HEK293 (cell line): ENCODE results near the gene TUBB2B.
A peak's percentile ranks its signal among the peaks of the same experiment; 100 is the strongest.

Experiments used
- BCL6B ChIP-seq: fragments of 450-650 bp; formaldehyde crosslinking; IDR thresholded peaks from 2 replicates; pipeline ENCODE4 v1.5.1; 2017; ENCODE audit warnings: missing biosample characterization, missing genetic modification characterization
- EGR2 ChIP-seq: fragments of 450-650 bp; formaldehyde crosslinking; IDR thresholded peaks from 2 replicates; pipeline ENCODE4 v1.5.1; 2016; ENCODE audit warnings: low read depth, missing biosample characterization, missing genetic modification characterization
- KLF16 ChIP-seq: fragments of 450-650 bp; formaldehyde crosslinking; IDR thresholded peaks from 2 replicates; pipeline ENCODE4 v1.5.1; 2017; ENCODE audit warnings: missing biosample characterization, missing genetic modification characterization
- PATZ1 ChIP-seq: fragments of 450-650 bp; formaldehyde crosslinking; IDR thresholded peaks from 2 replicates; pipeline ENCODE4 v1.5.1; 2016; ENCODE audit warnings: missing biosample characterization, missing genetic modification characterization
- PRDM1 ChIP-seq: fragments of 450-650 bp; formaldehyde crosslinking; IDR thresholded peaks from 2 replicates; pipeline ENCODE4; 2016; ENCODE audit warnings: missing biosample characterization, missing genetic modification characterization
- SETDB1 ChIP-seq: IDR thresholded peaks from one replicate; pipeline ENCODE4 v1.6.1; 2017; ENCODE audit warnings: mild to moderate bottlenecking, low read length, moderate library complexity, mixed read lengths; ENCODE audit not compliant: insufficient read length
- TCF7L2 ChIP-seq: IDR thresholded peaks from 2 replicates; pipeline ENCODE4 v1.6.1; 2011; ENCODE audit warnings: low read depth, mild to moderate bottlenecking, inconsistent platforms, low read length, moderate library complexity, borderline replicate concordance
- ZBTB49 ChIP-seq: fragments of 450-650 bp; formaldehyde crosslinking; IDR thresholded peaks from 2 replicates; pipeline ENCODE4 v1.5.1; 2016; ENCODE audit warnings: missing biosample characterization, missing genetic modification characterization, low read depth
- ZBTB6 ChIP-seq: fragments of 450-650 bp; formaldehyde crosslinking; IDR thresholded peaks from 2 replicates; pipeline ENCODE4 v1.5.1; 2017; ENCODE audit warnings: missing biosample characterization, missing genetic modification characterization
- ZIC2 ChIP-seq: fragments of 450-650 bp; formaldehyde crosslinking; IDR thresholded peaks from 2 replicates; pipeline ENCODE4 v1.5.1; 2016; ENCODE audit warnings: missing biosample characterization, missing genetic modification characterization
- ZNF121 ChIP-seq: fragments of 450-650 bp; formaldehyde crosslinking; IDR thresholded peaks from 2 replicates; pipeline ENCODE4 v1.5.1; 2016; ENCODE audit warnings: missing biosample characterization, missing genetic modification characterization
- ZNF2 ChIP-seq: fragments of 450-650 bp; formaldehyde crosslinking; IDR thresholded peaks from 2 replicates; pipeline ENCODE4 v1.5.1; 2016; ENCODE audit warnings: missing biosample characterization, missing genetic modification characterization
- ZNF23 ChIP-seq: fragments of 450-650 bp; formaldehyde crosslinking; IDR thresholded peaks from 2 replicates; pipeline ENCODE4 v1.5.1; 2016; ENCODE audit warnings: missing biosample characterization, missing genetic modification characterization, borderline replicate concordance
- ZNF248 ChIP-seq: fragments of 450-650 bp; formaldehyde crosslinking; IDR thresholded peaks from 2 replicates; pipeline ENCODE4 v1.5.1; 2017; ENCODE audit warnings: missing biosample characterization, missing genetic modification characterization
- ZNF274 ChIP-seq, 2 experiments: fragments of 200-500 bp in 1 of 2; fragments of 450-650 bp in 1 of 2; sonication (Bioruptor generic) in 1 of 2; formaldehyde crosslinking in 1 of 2; IDR thresholded peaks; 2 replicates each; pipeline versions ENCODE4 v1.5.1 to v1.6.1; 2014 to 2016; ENCODE audit warnings: borderline replicate concordance in 1 of 2, inconsistent platforms in 1 of 2, low read length in 1 of 2, missing biosample characterization in 1 of 2, missing genetic modification characterization in 1 of 2
- ZNF354C ChIP-seq: fragments of 450-650 bp; formaldehyde crosslinking; IDR thresholded peaks from 2 replicates; pipeline ENCODE4 v1.5.1; 2016; ENCODE audit warnings: missing biosample characterization, missing genetic modification characterization, low read depth, borderline replicate concordance
- ZNF362 ChIP-seq: fragments of 450-650 bp; formaldehyde crosslinking; IDR thresholded peaks from 2 replicates; pipeline ENCODE4 v1.5.1; 2016; ENCODE audit warnings: missing biosample characterization, missing genetic modification characterization
- ZNF37A ChIP-seq: fragments of 450-650 bp; IDR thresholded peaks from 2 replicates; pipeline ENCODE4 v1.5.1; 2018; ENCODE audit warnings: missing biosample characterization, missing genetic modification characterization
- ZNF423 ChIP-seq: fragments of 450-650 bp; formaldehyde crosslinking; IDR thresholded peaks from 2 replicates; pipeline ENCODE4 v1.5.1; 2016; ENCODE audit warnings: missing biosample characterization, missing genetic modification characterization
- ZNF513 ChIP-seq: fragments of 450-650 bp; IDR thresholded peaks from 2 replicates; pipeline ENCODE4 v1.5.1; 2018; ENCODE audit warnings: missing biosample characterization, missing genetic modification characterization
- ZNF544 ChIP-seq: fragments of 450-650 bp; formaldehyde crosslinking; IDR thresholded peaks from 2 replicates; pipeline ENCODE4 v1.5.0; 2017; ENCODE audit warnings: missing biosample characterization, missing genetic modification characterization
- ZNF580 ChIP-seq: fragments of 450-650 bp; formaldehyde crosslinking; IDR thresholded peaks from 2 replicates; pipeline ENCODE4 v1.5.1; 2016; ENCODE audit warnings: missing biosample characterization, missing genetic modification characterization
- ZNF585B ChIP-seq: fragments of 450-650 bp; formaldehyde crosslinking; IDR thresholded peaks from 2 replicates; pipeline ENCODE4 v1.5.1; 2016; ENCODE audit warnings: missing biosample characterization, missing genetic modification characterization
- ZNF660 ChIP-seq: fragments of 450-650 bp; IDR thresholded peaks from 2 replicates; pipeline ENCODE4 v1.5.1; 2018; ENCODE audit warnings: missing biosample characterization, mild to moderate bottlenecking, missing genetic modification characterization
- ZNF777 ChIP-seq: fragments of 450-650 bp; formaldehyde crosslinking; IDR thresholded peaks from 2 replicates; pipeline ENCODE4 v1.5.1; 2017; ENCODE audit warnings: missing biosample characterization, missing genetic modification characterization, borderline replicate concordance
- ZNF830 ChIP-seq: fragments of 450-650 bp; IDR thresholded peaks from 2 replicates; pipeline ENCODE4 v1.5.0; 2018; ENCODE audit warnings: missing biosample characterization, missing genetic modification characterization, low read depth, mild to moderate bottlenecking, moderate library complexity
- ZSCAN5A ChIP-seq: fragments of 450-650 bp; formaldehyde crosslinking; IDR thresholded peaks from 2 replicates; pipeline ENCODE4 v1.5.1; 2016; ENCODE audit warnings: missing biosample characterization, missing genetic modification characterization

The TUBB2B gene

GRCh38 chr6:3251462-3252314 lies 24.2 kb upstream of the TUBB2B start (continued):
- TF ChIP-seq ZNF274 (IDR thresholded peaks at IDR 0.05; ENCODE audit: low read length) (no peak), ZNF274 (tag by site-specific recombination; IDR thresholded peaks at IDR 0.05; ENCODE audit: borderline replicate concordance) (no peak), TCF7L2 (peak; percentile 39; the same call in 1 of the 2 replicates), BCL6B (tag by site-specific recombination) (no peak), ZNF121 (tag by site-specific recombination) (no peak), ZBTB6 (tag by site-specific recombination) (peak; percentile 84), KLF16 (tag by site-specific recombination) (no peak), ZBTB49 (tag by site-specific recombination) (no peak), ZNF660 (tag by site-specific recombination) (no peak), ZNF354C (no peak), ZNF2 (tag by site-specific recombination) (peak; percentile 95), ZIC2 (tag by site-specific recombination) (no peak), ZNF362 (tag by site-specific recombination) (no peak), ZNF580 (tag by site-specific recombination) (no peak), ZSCAN5A (tag by site-specific recombination) (no peak), EGR2 (tag by site-specific recombination) (no peak), ZNF423 (tag by site-specific recombination) (no peak), ZNF777 (tag by site-specific recombination) (no peak), SETDB1 (no peak), ZNF37A (tag by site-specific recombination) (no peak), ZNF544 (tag by site-specific recombination) (no peak), ZNF23 (tag by site-specific recombination) (no peak), ZNF248 (tag by site-specific recombination) (no peak), PRDM1 (tag by site-specific recombination) (no peak), ZNF830 (tag by site-specific recombination) (no peak), ZNF513 (tag by site-specific recombination) (no peak), PATZ1 (tag by site-specific recombination) (no peak), ZNF585B (tag by site-specific recombination) (no peak)
